AG09309 (cell line): Measurements from ENCODE around the gene KLC4.
"Not testable (repeated sequence)": the region's sequence is repeated elsewhere in the genome, so short reads cannot be mapped to it uniquely, and the experiment has no call there.

Experiments
- DNase-seq: peaks from one replicate; pipeline ENCODE4 v3.0.0-alpha.2; 2010; ENCODE audit warnings: low read depth
- H3K4me3 ChIP-seq: 2 replicates; pipeline ENCODE4 v1.5.1; 2011; ENCODE audit warnings: mild to moderate bottlenecking, low read depth, low read length, moderate library complexity; ENCODE audit not compliant: control insufficient read depth
- TF ChIP-seq, protein P1 (sequence below): IDR thresholded peaks from 2 replicates; pipeline ENCODE4 v1.5.1; 2011; ENCODE audit warnings: mild to moderate bottlenecking, low read depth, low read length, inconsistent platforms; ENCODE audit not compliant: insufficient read depth, control insufficient read depth; ENCODE audit errors: missing control alignments

KLC4 gene

DNA sequence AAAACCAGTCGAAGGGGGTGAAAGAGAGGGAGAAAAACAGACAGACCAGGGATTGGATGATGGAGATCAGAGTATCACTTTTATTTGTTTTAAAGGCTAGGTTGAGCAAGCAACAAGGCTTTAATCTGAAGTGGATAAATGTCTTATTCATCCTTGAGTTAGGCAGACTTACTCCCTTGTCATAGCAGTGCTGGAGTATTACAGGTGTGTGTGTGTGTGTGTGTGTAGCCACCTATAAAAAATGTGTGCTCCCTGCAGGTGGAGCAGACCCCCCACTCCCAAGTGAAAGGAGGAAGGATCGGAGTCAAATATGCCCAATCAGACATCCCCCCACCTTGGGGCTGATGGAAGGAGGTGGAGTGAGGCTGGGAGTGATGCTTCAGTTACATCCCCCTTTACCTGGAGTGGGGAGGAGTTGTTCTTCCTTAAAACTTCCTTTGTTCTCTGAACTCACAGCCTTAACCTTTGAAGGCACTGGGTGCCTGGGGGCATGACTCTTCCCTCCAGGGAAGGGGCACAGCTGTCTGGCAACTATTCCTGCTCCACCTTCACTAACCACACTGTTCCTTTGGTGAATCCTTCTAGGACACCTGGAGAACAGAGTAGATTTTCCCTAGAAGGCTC lies 43.9 kb downstream of the KLC4 start:
- TF ChIP-seq, protein P1, sequence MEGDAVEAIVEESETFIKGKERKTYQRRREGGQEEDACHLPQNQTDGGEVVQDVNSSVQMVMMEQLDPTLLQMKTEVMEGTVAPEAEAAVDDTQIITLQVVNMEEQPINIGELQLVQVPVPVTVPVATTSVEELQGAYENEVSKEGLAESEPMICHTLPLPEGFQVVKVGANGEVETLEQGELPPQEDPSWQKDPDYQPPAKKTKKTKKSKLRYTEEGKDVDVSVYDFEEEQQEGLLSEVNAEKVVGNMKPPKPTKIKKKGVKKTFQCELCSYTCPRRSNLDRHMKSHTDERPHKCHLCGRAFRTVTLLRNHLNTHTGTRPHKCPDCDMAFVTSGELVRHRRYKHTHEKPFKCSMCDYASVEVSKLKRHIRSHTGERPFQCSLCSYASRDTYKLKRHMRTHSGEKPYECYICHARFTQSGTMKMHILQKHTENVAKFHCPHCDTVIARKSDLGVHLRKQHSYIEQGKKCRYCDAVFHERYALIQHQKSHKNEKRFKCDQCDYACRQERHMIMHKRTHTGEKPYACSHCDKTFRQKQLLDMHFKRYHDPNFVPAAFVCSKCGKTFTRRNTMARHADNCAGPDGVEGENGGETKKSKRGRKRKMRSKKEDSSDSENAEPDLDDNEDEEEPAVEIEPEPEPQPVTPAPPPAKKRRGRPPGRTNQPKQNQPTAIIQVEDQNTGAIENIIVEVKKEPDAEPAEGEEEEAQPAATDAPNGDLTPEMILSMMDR: no peak
- no peak overlapping the region for H3K4me3 ChIP-seq
- DNase-seq: no peak

DNA sequence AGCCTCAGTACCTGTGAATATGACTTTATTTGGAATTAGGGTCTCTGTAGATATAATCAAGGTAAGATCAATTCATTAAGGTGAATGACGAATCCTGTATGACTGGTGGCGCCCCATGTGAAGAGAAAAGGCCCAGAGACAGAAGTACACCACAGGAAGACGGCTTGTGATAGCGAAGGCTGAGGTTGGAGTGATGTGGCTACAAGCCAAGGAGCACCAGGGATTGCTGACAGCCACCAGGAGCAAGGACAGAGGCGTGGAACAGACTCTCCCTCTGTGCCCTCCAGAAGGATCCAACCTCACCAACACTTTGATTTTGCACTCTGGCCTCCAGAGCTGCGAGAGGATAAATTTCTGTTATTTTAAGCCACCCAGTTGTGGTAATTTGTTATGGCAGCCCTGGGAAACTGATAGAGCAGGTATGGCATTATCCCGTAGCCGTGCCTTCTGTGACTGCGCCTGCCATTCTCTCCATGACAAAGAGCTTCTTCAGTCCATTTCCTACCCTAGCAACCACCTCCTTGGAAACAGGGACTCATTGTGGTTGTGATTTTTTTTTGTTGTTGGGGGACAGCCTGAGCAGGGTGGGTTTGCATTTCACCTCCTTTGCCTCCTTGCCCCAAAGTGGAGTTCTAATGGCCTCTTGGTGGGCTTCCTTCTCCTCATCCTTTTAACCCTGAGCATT lies 46.2 kb downstream of the KLC4 start:
- TF ChIP-seq, protein P1: no peak
- no peak for DNase-seq
- no peak overlapping the region for H3K4me3 ChIP-seq

DNA sequence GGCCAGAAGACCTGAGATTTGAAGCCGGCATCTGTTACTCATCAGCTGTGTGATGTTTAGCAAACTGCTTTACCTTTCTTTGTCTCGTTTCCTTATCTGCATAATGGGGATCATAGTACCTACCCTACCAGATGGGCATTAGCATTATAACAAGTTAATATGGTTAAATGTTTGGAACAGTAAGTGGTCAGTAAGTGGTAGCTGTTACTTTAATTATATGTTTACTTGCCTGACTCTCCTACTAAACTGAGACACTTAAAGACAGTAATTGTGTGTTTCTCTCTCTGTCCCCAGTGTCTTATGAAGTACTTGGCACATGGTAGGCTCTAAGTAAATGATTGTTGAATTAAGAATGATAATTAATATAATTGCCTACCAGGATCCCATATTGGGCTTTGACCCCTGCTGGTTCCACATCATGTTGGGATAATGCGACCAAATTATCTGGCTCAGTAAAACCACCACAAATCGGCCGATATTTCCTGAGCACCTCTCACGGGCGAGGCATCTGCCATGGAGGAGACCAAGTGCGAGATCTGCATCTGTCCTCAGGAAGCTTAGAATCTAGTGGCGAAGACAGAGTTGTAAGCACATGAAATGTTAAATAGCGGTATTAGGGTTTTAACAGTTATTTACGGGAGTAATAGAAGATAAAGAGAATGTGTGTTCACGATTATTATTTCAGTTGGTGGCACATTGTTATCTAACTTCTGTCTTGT lies 48.1 kb downstream of the KLC4 start:
- no peak for DNase-seq
- H3K4me3 ChIP-seq: no peak overlapping the region
- TF ChIP-seq, protein P1: no peak

DNA sequence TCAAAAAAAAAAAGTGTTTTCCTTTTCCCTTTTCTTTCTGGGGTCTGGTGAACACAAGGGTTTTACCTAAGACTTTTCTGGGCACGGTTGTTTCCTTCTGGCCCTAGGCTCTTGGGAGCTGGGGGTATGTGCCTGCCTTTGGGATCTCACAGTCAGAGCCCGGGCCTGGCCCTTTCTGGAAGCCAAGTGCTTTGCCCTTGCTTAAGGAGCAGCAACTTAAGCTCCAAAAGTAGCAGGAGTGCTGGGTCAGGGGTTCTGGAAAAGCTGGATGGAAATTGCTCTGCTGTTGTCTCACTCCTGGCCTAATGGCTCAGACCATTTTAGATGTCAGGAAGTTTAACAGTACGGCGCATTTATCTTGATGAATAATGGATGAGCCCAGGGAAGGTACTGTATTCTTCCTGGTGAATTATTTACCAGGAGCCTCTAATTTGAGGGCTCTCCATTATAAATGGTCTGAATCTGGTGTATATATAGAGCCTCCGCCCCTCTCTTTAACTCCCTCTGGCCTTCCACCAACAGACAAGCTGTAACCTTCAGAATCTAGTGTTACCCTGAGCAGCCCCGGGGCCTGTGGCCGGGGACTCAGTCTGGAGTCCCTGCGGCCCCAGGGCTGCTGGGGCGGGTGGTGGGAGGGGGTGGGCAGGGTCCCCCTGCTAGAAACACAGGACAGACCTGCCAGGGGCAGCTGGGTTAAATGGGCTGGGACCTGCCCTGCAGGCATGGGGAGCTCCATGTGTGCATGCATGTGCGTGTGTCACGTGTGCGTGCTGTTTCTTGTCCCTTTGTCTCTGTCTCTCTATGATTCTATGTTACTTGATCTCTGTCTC lies 54.2 kb downstream of the KLC4 start:
- no peak for DNase-seq
- TF ChIP-seq, protein P1: no peak

DNA sequence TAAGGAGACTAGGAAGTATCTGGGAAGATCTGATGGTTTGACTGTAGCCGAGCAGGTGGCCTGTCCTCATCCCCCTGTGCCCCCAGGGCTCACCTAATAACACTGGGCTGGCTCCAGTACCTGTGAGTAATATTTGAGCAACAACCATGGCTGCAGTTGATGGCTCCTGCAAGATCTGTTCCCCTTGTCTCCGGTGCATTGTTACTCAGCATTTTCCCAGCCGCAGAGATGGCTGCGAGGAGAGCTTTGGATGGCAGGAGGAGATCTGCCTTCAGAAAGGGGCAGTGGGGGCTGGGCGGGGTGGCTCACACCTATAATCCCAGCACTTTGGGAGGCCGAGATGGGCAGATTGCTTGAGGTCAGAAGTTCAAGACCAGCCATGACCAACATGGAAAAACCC lies 55.9 kb downstream of the KLC4 start:
- no peak for DNase-seq
- H3K4me3 ChIP-seq: no peak overlapping the region
- TF ChIP-seq, protein P1: no peak

More for the DNA sequence above, 54.2 kb downstream of the KLC4 start:
- H3K4me3 ChIP-seq: no peak overlapping the region

DNA sequence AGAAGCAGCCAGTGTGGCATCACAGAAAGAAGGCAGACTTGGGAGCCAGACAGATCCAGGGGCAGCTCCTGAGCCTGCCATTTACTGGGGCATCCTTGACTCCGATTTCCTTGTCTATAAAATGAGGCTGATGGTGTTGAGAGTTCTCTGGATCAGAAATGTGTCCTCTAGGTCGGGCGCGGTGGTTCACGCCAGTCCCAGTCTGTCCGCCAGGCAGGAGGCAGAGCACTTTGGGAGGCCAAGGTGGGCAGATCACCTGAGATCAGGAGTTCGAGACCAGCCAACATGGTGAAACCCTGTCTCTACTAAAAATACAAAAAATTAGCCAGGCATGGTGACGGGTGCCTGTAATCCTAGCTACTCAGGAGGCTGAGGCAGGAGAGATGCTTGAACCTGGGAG lies 58.0 kb downstream of the KLC4 start:
- DNase-seq, H3K4me3 ChIP-seq: not testable (repeated sequence)
